Thymus (tissue), 11 donors: Measurements from ENCODE around the gene LARGE1. TPM values are rescaled to one million over a fixed set of nuclear protein-coding genes. Genes with fewer than 3 reads are reported as not detected.

Experiments
- DNase-seq, 9 donors: peaks; one replicate each; pipeline ENCODE4 v3.0.0-alpha.2; 2013; ENCODE audit warnings: low spot score in 9 of 9, low read depth in 6 of 9, missing footprints in 1 of 9
- H3K27ac ChIP-seq, 2 donors: one replicate each; pipeline ENCODE4 v1.5.1; 2013; ENCODE audit warnings: control low read depth in 1 of 2, low read depth in 1 of 2, low read length in 1 of 2, mild to moderate bottlenecking in 1 of 2, moderate library complexity in 1 of 2
- H3K27me3 ChIP-seq, 2 donors: one replicate each; pipeline ENCODE4 v1.5.1; 2013; ENCODE audit warnings: low read length in 1 of 2; ENCODE audit not compliant: control insufficient read depth in 2 of 2, insufficient read depth in 1 of 2
- H3K36me3 ChIP-seq, 2 donors: one replicate each; pipeline ENCODE4 v1.5.1; 2013; ENCODE audit warnings: low read length in 1 of 2, mild to moderate bottlenecking in 1 of 2, moderate library complexity in 1 of 2; ENCODE audit not compliant: control insufficient read depth in 2 of 2, insufficient read depth in 2 of 2
- H3K4me1 ChIP-seq, 2 donors: one replicate each; pipeline ENCODE4 v1.5.1; 2013; ENCODE audit warnings: low read length in 2 of 2; ENCODE audit not compliant: control insufficient read depth in 2 of 2, insufficient read depth in 2 of 2
- H3K4me3 ChIP-seq, 2 donors: one replicate each; pipeline ENCODE4 v1.5.1; 2013; ENCODE audit warnings: low read length in 2 of 2, control low read depth in 1 of 2, mild to moderate bottlenecking in 1 of 2
- H3K9me3 ChIP-seq, 2 donors: one replicate each; pipeline ENCODE4 v1.5.1; 2013; ENCODE audit warnings: low read length in 1 of 2, mild to moderate bottlenecking in 1 of 2; ENCODE audit not compliant: control insufficient read depth in 2 of 2, insufficient read depth in 1 of 2
- WGBS: extraction: QIAGEN DNeasy Blood & Tissue Kit; methylation state at CpG from one replicate; pipeline ENCODE4 v1.1.7; 2013; 5-methylcytosine and 5-hydroxymethylcytosine counted together
- polyA plus RNA-seq: library from polyadenylated mRNA; stranded (reverse); fragments of 200-250 nt; gene quantifications from one replicate; pipeline ENCODE4 v1.2.3, GENCODE V29; 2013
- total RNA-seq: library from RNA; stranded (reverse); fragments of 120-200 nt; gene quantifications from one replicate; pipeline ENCODE4 v1.2.4, GENCODE V29; 2013
- donor health status: healthy.

The LARGE1 gene
- total and polyA plus RNA-seq, 2 donors = 1.8 to 3.1 TPM

- WGBS = 93% methylated on average over 5 of the region's 5 CpGs
Measured at GRCh38 chr22:33796494-33796893, 123.8 kb downstream of the LARGE1 start.

DNA sequence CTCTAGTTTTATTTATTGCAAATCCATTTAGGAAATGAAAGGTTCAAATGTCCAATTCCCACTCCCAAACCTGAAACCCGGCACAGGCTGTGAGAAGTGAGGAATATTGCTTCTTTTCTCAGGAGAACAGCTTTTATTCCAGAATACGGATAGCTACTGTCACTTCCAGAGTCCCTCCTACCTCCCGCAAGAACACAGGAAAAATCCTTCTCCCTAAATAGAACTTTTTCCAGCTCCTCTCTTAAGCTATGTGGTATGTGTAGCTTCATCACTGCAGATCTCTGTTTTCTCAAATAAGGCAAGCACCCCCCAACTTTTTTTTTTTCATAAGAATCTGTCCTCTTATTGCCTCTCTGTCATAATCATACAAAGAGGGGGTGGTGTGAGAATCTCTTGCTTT is 126.8 kb downstream of the LARGE1 start:
- peaks cover 0 to 7% of the 10 kb centered on the region in 2 donors for H3K9me3 ChIP-seq
- H3K4me3 ChIP-seq = no peak overlapping the region
- H3K36me3 ChIP-seq = no peaks in the 10 kb centered on the region
- no peak for DNase-seq
- H3K27me3 ChIP-seq = no peaks in the 10 kb centered on the region
- 94% methylated on average over 3 of the region's 3 CpGs for WGBS
- H3K4me1 ChIP-seq = no peaks in the 10 kb centered on the region
- H3K27ac ChIP-seq = no peak overlapping the region

More at GRCh38 chr22:33796494-33796893, 123.8 kb downstream of the LARGE1 start:
- Histone ChIP-seq H3K4me3 (no peak overlapping the region), H3K27ac (no peak overlapping the region), H3K27me3 (no peaks in the 10 kb centered on the region), H3K4me1 (no peaks in the 10 kb centered on the region), H3K9me3 (no peaks in the 10 kb centered on the region), H3K36me3 (no peaks in the 10 kb centered on the region)
- no peak for DNase-seq

- no peaks in the 10 kb centered on the region for H3K36me3 ChIP-seq
- no peaks in the 10 kb centered on the region for H3K27me3 ChIP-seq
- DNase-seq = no peak
- no peak overlapping the region for H3K4me3 ChIP-seq
- no peak overlapping the region for H3K27ac ChIP-seq
- peaks cover 0 to 7% of the 10 kb centered on the region in 2 donors for H3K9me3 ChIP-seq
- 7% methylated on average over 7 of the region's 7 CpGs for WGBS
- no peaks in the 10 kb centered on the region for H3K4me1 ChIP-seq
Measured at GRCh38 chr22:33792832-33793231, 127.4 kb downstream of the LARGE1 start.

DNA sequence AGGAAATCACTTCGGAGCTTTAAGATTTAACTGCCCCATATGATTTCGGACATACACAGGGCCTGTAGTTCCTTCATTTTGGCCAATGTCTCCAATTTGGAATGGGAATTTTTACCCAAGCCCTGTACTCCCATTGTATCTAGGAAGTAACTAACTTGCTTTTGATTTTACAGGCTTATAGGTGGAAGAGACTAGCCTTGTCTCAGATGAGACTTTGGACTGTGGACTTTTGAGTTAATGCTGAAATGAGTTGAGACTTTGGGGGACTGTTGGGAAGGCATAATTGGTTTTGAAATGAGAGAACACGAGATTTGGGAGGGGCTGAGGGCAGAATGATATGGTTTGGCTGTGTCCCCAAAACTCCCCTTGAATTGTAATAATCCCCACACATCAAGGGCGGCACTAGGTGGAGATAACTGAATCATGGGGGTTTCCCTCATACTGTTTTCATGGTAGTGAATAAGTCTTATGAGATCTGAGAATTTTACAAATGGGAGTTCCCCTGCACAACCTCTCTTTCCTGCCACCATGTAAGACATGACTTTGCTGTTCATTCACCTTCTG is 130.5 kb downstream of the LARGE1 start:
- Histone ChIP-seq H3K27ac (no peak overlapping the region), H3K27me3 (no peaks in the 10 kb centered on the region), H3K4me3 (no peak overlapping the region), H3K9me3 (peaks cover 0 to 7% of the 10 kb centered on the region in 2 donors), H3K4me1 (no peaks in the 10 kb centered on the region), H3K36me3 (no peaks in the 10 kb centered on the region)
- WGBS = 85% methylated on average over 4 of the region's 4 CpGs
- DNase-seq = no peak

- H3K9me3 ChIP-seq = peaks cover 0 to 7% of the 10 kb centered on the region in 2 donors
- no peaks in the 10 kb centered on the region for H3K36me3 ChIP-seq
- no peaks in the 10 kb centered on the region for H3K4me1 ChIP-seq
- DNase-seq = no peak
- no peak overlapping the region for H3K4me3 ChIP-seq
- no peaks in the 10 kb centered on the region for H3K27me3 ChIP-seq
- WGBS = 94% methylated on average over 3 of the region's 3 CpGs
- H3K27ac ChIP-seq = no peak overlapping the region
Measured at GRCh38 chr22:33788927-33789326, 131.3 kb downstream of the LARGE1 start.

DNA sequence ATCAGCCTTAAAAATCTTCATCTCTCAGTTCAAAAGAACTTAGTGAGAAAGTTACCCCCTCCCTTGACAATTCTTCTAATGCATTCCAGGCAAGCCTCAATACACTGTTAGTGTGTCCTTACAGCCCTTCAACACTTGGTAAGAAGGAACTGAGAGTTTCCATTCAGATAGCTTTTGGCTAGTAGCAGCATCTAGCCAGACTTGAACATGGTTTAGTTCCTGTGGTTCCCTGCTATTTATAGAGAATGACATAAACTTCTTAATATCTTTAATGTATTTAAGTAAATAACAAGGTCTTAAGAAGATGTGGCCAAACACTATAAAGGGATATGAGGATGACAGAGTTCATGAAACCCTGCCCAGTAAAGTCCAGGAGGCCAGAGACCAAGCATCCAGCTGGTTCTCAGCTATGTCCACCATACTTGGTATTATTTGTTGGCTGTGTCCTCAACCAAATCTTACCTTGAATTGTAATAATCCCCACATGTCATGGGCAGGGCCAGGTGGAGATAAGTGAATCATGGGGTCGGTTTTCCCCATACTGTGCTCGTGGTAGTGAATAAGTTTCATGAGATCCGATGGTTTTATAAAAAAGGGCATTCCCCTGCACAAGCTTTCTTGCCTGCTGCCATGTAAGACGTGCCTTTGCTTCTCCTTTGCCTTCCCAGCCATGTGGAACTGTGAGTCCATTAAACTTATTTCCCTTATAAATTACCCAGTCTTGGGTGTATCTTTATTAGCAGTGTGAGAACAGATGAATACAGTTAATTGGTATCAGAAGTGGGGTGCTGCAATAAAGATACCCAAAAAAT is 132.4 kb downstream of the LARGE1 start:
- H3K27me3 ChIP-seq = no peaks in the 10 kb centered on the region
- H3K4me1 ChIP-seq = no peaks in the 10 kb centered on the region
- 77% methylated on average over 4 of the region's 4 CpGs for WGBS
- no peaks in the 10 kb centered on the region for H3K36me3 ChIP-seq
- H3K9me3 ChIP-seq = peaks cover 0 to 7% of the 10 kb centered on the region in 2 donors
- no peak overlapping the region for H3K4me3 ChIP-seq
- no peak for DNase-seq
- no peak overlapping the region for H3K27ac ChIP-seq

- no peak for DNase-seq
- Histone ChIP-seq H3K9me3 (peaks cover 0 to 7% of the 10 kb centered on the region in 2 donors), H3K4me3 (no peak overlapping the region), H3K27me3 (no peaks in the 10 kb centered on the region), H3K36me3 (no peaks in the 10 kb centered on the region), H3K27ac (no peak overlapping the region), H3K4me1 (no peaks in the 10 kb centered on the region)
Measured at GRCh38 chr22:33786149-33786548, 134.1 kb downstream of the LARGE1 start.

DNA sequence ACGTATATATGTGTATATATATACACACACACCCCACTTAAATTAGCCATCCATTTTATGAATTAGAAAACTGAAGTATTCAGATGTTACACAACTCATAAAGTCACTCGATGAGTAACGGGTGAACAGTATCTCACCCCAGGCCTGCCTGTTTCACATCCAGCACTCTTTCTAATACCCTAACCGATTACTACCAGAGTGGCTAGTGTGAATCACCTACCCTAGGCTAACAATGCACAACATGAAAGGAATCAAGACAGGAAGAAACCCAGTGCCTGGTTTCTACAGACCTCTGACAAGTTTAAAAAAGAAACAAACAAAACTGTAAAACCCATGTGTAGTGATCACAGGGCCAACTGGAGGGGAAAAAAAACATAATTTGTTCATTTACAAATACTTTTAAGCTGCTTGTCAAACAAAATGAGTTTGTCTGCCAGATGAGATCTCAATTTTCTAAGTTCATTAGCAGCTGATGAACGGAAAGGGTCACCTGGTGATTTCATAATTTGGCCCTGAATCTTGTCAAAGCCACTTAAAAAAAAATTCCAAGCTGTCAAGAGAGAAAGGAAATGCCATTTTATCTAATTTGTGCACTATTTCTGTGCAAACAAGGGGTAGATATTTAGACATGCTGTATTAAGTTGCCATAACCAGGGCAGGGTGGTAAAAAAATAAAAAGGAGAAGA is 134.8 kb downstream of the LARGE1 start:
- no peaks in the 10 kb centered on the region for H3K36me3 ChIP-seq
- no peaks in the 10 kb centered on the region for H3K27me3 ChIP-seq
- peaks cover 0 to 7% of the 10 kb centered on the region in 2 donors for H3K9me3 ChIP-seq
- WGBS = 90% methylated on average over 5 of the region's 5 CpGs
- H3K4me1 ChIP-seq = no peaks in the 10 kb centered on the region
- DNase-seq = no peak
- H3K27ac ChIP-seq = no peak overlapping the region
- no peak overlapping the region for H3K4me3 ChIP-seq

- WGBS = 91% methylated on average over 5 of the region's 5 CpGs
- H3K4me3 ChIP-seq = no peak overlapping the region
- no peaks in the 10 kb centered on the region for H3K4me1 ChIP-seq
- DNase-seq = no peak
- no peaks in the 10 kb centered on the region for H3K9me3 ChIP-seq
- H3K36me3 ChIP-seq = no peaks in the 10 kb centered on the region
- H3K27me3 ChIP-seq = no peaks in the 10 kb centered on the region
- no peak overlapping the region for H3K27ac ChIP-seq
Measured at GRCh38 chr22:33781411-33781810, 138.9 kb downstream of the LARGE1 start.
